Colon (tissue), 2 donors: ENCODE data around the gene UPF1.
"Not testable (repeated sequence)": the region's sequence is repeated elsewhere in the genome, so short reads cannot be mapped to it uniquely, and the experiment has no call there.

ENCODE experiments used
- FAIRE-seq: peaks from 2 replicates; lab custom pipeline; 2012; peaks lifted over from hg19 to GRCh38; lab: Jason Lieb, UNC
- donor health status: control.
- donor health status: control.

UPF1 gene

GRCh38 chr19:18898607-18899408, 67.0 kb downstream of the UPF1 start:
- FAIRE-seq = no peak

DNA sequence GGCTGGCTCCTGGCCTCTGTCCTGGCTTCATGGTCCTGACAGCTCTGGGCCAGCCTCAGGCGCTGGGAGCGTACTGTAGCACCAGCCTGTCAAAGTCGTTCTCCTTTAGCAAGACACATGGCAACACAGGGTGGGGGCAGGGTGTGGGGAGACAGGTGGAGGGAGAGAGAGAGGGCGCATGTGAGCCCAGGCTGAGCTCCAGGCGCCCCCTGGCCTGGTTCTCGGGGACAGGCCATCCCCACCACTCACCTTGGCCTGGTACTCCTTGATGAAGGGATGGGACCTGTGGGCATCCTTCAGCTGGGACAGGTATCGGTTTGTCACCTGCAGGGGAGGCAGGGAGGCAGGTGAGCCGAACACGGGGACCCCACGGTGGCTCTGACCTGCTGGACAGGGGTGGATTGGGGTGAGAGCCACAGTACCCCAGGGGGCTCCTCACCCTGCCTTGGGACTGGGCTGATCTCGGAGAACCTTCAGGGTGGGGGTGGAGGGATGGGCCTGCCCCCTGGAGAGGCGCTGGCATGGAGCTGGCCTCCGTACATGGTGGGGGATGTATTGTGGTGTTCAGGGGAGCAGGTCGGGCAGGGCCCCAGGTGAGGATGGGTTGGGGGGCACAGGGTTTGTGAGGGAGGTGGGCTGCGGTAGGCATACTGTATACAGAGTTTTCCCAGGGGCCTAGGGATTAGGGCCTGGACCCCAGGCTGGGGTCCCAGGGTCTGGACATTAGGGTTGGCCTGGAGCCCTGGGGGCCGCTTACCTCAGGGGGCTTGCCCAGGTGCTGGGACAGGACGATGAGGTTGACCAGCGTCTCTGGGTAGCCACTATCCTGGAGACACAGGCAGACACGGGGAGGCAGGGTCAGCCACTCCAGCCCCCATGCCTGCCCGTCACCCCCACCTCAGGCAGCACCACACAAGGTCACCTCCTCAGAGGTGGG, 68.1 kb downstream of the UPF1 start:
- no peak for FAIRE-seq

DNA sequence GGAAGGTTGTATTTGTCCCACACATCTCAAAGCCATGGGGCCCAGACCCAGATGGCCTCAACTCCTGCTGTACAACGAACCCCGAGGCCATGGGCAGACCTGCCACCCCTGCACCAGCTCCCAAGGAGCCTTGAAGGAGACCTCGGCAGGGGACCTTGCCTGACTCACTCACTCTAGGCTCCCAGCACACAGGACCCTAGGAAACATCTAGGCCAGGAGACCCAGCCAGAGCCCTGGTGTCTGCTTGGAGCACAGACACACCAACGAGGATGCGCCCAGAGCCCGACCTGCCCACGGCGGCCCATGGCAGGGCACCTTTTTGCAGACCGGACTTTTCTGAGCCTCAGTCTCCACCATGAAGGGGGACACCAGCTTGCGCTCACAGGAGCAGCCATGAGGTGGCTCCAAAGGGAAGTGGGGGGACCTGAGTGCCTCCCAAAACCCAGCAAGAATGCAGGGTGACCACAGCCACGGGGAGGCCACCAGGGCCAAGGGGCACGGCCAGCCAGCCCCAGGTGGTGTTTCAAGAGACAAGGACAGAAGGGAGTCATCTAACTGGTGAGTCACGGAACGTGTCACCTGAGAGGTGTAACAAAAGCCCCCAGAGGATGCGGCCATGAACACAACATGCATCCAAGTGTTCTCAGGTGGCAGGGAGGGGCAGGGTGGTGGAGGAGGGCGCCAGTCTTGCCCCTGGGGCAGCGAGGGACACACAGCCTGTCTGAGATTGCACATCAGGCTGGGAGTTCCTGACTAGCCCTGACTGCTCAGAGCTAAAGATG, 69.1 kb downstream of the UPF1 start:
- no peak for FAIRE-seq

GRCh38 chr19:18901491-18901890, 69.7 kb downstream of the UPF1 start:
- no peak for FAIRE-seq

DNA sequence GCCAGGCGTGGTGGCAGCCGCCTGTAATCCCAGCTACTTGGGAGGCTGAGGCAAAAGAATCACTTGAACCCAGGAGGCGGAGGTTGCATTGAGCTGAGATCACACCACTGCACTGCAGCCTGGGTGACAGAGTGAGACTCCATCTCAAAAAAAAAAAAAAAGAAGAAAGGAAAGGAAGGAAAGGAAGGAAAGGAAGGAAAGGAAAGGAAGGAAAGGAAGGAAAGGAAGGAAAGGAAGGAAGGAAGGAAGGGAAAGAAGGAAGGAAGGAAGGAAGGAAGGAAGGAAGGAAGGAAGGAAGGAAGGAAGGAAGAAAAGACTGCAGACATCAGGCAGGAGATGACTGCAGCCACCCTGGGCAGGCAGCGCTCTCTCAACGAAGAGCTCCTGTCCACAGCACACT, 70.8 kb downstream of the UPF1 start:
- FAIRE-seq = not testable (repeated sequence)

- FAIRE-seq = no peak
Measured at GRCh38 chr19:18903156-18904037, 71.6 kb downstream of the UPF1 start.

- no peak for FAIRE-seq
Measured at GRCh38 chr19:18904334-18905057, 72.7 kb downstream of the UPF1 start.

DNA sequence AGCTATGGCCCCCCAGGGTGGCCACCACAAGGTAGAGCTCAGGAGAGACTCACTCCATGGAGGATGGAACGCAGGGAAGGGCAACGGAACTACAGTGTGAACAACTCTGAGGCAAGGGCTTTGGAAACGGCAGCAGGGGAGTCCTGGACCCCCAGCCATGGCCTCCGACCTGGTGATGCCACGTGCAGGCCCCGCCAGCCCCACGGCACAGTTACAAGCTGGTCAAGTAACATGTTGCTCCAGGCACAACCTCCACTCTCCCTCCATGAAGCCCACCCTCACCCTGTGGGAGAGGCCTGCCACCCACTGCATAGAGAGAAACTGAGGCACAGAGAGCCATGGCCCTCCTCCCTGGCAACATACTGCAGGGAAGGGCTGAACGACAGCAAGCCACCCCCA, 73.3 kb downstream of the UPF1 start:
- no peak for FAIRE-seq

DNA sequence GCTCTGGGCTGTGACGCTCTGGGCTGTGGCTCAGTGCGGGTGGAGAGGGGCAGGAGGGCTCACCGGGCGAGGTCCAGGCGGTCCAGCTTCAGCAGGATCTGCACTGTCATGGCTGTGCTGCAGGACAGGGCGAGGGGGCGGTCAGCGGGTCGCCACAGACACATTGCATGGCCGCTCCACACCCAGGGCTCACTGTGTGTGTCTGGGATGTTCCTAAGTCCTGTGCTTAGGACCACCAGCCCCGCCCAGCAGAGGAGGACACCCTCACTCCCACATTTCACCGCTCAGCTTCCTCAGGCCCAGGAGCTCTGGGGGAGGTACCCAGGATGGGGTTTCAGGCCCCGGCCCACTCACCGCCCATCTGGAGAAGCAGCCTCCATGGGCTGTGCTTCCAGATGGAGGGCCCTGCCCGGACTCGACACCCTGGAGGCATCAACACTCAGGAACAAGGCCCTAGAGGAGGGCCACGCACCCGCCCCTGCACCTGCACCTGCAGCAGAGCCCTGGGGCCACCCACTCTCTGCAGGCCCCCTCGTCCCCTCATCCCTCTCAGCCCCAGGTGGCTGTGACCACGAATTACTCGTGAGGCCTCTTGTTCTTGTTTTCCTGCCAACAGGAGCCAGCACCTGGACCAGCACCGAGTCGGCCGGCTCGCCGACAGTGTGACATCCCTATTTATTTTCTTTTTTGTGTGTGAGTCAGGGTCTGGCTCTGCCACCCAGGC, 73.9 kb downstream of the UPF1 start:
- FAIRE-seq = no peak

DNA sequence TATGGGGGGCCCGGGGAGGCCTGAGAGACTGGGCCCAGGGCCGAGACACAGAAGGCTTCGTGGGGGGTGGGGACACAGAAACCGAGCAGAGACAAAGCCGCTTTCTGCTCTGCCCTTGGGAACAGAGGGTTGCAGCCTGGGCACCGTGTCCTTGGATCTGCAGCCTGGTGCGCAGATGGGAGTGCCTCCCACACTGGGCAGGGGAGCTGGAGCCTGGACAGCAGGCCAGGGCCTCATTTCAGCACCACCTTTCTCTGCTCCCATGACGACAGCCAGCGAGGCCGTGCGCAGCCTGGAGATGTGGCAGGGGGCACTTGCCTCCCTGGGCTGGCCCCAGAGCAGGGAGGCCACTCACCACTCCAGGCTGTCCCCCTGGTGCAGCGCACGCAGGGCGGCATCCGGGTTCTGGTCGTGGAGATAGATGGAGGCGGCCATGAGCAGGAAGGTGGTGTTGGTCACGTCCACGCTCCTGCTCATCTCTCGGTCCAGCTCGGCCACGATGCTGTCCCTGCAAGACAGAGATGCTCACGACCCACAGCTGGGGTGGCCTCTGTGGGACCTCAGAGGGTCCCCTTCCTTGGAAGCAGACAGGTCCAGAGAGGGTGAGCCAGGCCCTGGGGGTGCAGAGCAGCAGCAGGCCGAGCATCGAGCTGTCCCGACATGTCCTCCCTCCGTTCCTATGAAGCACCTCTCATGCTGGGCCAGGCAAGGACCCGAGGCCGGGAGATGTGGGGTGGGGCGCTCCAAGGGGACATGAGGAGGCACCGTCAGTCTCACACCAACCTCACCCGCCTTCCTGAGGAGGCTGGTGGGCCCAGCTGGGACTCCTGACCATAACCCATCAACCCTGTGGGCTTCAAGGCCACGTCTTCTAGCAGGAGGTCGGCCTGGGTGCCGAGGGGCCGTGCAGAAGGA, 75.1 kb downstream of the UPF1 start:
- FAIRE-seq = no peak

DNA sequence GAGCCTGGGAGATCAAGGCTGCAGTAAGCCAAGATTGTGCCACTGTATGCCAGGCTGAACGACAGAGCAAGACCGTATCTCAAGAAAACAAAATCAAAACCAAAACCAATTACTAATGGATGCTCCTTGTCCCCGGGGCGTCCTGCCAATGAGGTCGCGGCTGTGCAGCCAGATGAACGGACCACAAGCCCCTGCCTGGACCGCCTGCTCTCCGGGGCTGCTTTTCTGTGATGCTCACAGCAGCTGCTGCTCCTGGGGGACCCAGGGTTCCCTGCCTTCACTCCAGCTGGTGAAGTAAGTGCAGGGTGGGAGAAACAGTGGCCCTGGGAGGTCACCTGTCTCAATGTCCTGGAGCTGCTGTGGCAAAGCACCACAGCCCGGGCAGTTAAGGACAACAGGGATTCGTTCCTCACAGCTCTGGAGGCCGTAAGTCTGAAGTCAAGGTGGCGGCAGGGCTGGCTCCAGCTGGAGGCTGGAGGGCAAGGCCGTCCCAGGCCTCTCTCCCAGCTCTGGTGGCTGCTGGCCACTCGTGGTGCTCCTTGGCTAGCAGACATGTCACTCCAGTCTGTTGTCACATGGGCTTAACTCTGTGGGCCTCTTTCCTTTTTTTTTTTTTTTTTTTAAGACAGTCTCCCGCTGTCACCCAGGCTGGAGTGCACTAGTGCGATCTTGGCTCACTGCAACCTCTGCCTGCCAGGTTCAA, 77.3 kb downstream of the UPF1 start:
- no peak for FAIRE-seq

GRCh38 chr19:18910010-18910409, 78.3 kb downstream of the UPF1 start:
- FAIRE-seq = no peak

DNA sequence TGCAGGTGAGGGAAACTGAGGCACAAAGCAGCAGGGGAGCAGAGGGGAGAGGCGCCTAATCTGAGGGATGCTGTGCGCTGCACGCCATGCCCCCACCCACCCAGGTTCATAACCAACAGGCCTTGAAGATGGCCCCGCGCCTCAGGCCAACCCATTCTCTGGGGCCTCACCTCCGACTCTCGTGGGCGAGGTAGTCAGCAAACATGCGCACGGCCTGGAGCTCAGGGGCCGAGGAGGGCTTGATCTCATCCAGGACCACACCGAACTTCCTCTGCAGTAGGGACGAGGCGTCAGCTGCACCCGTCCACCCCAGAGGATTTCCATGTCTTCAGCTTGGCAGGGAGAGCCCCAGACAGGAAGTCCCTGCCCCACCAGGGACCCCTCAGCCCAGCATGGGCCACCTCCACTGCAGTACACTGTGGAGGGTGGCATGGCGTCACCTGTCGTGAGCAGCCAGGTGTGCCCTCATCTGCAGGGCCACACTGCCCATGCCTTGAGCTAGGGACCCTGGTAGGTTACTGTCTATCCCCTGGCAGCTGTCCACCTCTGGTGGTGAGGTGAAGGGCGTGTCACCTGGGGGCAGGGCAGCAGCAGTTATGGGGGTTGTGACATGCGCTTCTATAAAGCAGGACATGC, 79.2 kb downstream of the UPF1 start:
- no peak for FAIRE-seq

- FAIRE-seq = no peak
Measured at GRCh38 chr19:18912933-18913332, 81.2 kb downstream of the UPF1 start.

GRCh38 chr19:18913466-18913865, 81.7 kb downstream of the UPF1 start:
- no peak for FAIRE-seq

GRCh38 chr19:18915639-18916038, 83.9 kb downstream of the UPF1 start:
- no peak for FAIRE-seq

DNA sequence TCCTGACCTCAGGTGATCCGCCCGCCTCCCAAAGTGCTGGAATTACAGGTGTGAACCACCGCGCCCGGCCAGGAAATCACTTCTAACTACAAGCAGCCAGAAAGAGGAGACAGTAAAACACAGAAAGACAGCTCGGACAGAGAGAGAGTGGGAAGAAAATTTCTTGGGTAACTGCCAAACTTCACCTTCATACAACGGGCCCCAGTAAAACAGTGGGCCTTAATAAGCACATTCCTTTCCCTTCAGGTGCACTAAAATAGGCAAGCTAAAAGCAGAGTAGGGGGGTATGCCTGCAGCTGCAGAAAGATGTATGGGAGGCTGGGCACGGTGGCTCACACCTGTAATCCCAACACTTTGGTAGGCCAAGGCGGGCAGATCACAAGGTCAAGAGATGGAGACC, 85.8 kb downstream of the UPF1 start:
- FAIRE-seq = not testable (repeated sequence)
